ENCODE measurements around the gene KHDRBS1. TPM values are rescaled to one million over a fixed set of nuclear protein-coding genes. Genes with fewer than 3 reads are reported as not detected.

KHDRBS1 gene
- total and polyA plus RNA-seq, 2 of the 13 experiments (the other 11 are each of a cell fraction or from before 2014, with no cell fraction given): 25.1 to 39.0 TPM

DNA sequence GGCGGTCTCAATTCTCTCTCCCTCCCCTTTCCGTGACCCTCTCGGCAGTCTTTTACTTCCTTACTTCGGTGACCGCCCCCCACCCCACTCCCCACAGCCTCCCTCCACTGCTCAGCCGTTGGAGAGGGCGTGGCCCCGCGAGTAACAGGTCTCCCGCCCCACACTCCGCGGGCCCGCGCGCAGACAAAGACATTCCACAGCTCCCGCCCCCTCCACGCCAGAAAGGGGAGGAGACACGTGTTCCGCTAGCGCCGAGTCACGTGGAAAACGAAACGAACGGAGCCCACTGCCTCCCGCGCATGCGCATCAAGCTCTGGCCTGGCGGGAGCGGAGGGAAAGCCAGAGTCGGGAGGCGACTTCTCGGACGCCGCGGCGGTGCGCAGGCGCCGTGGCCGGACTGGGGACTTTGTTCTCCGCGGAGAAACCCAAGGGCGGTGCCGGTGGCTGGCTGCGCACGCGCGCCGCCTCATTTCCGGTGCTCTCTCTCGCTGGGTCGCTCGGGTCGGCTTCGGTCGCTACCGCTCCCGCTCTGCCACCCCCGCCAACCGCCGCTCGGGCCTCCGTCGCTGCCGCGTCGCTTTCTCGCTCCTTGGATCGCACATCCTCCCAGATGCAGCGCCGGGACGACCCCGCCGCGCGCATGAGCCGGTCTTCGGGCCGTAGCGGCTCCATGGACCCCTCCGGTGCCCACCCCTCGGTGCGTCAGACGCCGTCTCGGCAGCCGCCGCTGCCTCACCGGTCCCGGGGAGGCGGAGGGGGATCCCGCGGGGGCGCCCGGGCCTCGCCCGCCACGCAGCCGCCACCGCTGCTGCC, at the start of gene KHDRBS1 (continued):
- TF ChIP-seq, protein P1, sequence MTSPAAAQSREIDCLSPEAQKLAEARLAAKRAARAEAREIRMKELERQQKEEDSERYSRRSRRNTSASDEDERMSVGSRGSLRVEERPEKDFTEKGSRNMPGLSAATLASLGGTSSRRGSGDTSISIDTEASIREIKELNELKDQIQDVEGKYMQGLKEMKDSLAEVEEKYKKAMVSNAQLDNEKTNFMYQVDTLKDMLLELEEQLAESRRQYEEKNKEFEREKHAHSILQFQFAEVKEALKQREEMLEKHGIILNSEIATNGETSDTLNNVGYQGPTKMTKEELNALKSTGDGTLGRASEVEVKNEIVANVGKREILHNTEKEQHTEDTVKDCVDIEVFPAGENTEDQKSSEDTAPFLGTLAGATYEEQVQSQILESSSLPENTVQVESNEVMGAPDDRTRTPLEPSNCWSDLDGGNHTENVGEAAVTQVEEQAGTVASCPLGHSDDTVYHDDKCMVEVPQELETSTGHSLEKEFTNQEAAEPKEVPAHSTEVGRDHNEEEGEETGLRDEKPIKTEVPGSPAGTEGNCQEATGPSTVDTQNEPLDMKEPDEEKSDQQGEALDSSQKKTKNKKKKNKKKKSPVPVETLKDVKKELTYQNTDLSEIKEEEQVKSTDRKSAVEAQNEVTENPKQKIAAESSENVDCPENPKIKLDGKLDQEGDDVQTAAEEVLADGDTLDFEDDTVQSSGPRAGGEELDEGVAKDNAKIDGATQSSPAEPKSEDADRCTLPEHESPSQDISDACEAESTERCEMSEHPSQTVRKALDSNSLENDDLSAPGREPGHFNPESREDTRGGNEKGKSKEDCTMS (CRISPR knock-in tag; conservative IDR thresholded peaks at IDR 0.05): no peak
- no peak for TF ChIP-seq ZNF768 (CRISPR knock-in tag; IDR thresholded peaks at IDR 0.05)
- TF ChIP-seq ZNF446 (CRISPR knock-in tag; IDR thresholded peaks at IDR 0.05): no peak
- TF ChIP-seq RARG (CRISPR knock-in tag; IDR thresholded peaks at IDR 0.05; ENCODE audit: low read depth): no peak
- TF ChIP-seq, protein P2, sequence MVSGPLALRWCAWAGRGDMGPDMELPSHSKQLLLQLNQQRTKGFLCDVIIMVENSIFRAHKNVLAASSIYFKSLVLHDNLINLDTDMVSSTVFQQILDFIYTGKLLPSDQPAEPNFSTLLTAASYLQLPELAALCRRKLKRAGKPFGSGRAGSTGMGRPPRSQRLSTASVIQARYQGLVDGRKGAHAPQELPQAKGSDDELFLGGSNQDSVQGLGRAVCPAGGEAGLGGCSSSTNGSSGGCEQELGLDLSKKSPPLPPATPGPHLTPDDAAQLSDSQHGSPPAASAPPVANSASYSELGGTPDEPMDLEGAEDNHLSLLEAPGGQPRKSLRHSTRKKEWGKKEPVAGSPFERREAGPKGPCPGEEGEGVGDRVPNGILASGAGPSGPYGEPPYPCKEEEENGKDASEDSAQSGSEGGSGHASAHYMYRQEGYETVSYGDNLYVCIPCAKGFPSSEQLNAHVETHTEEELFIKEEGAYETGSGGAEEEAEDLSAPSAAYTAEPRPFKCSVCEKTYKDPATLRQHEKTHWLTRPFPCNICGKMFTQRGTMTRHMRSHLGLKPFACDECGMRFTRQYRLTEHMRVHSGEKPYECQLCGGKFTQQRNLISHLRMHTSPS (CRISPR knock-in tag; IDR thresholded peaks at IDR 0.05; ENCODE audit: low read depth): no peak; the same call in 1 of the 2 replicates
- TF ChIP-seq KAT8 (CRISPR knock-in tag; IDR thresholded peaks at IDR 0.05): no peak
- peak; percentile 87 for TF ChIP-seq ZNF607 (CRISPR knock-in tag; IDR thresholded peaks at IDR 0.05; ENCODE audit: borderline replicate concordance)
- TF ChIP-seq, protein P3, sequence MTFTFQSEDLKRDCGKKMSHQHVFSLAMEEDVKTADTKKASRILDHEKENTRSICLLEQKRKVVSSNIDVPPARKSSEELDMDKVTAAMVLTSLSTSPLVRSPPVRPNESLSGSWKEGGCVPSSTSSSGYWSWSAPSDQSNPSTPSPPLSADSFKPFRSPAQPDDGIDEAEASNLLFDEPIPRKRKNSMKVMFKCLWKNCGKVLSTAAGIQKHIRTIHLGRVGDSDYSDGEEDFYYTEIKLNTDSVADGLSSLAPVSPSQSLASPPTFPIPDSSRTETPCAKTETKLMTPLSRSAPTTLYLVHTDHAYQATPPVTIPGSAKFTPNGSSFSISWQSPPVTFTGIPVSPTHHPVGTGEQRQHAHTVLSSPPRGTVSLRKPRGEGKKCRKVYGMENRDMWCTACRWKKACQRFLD (CRISPR knock-in tag; IDR thresholded peaks at IDR 0.05; ENCODE audit: borderline replicate concordance): 0 out of 2 replicates have a peak, but pooled peaks have one; percentile 69
- no peak for TF ChIP-seq CHCHD3 (CRISPR knock-in tag; IDR thresholded peaks at IDR 0.05)
- TF ChIP-seq ZNF138 (CRISPR knock-in tag; IDR thresholded peaks at IDR 0.05; ENCODE audit: low read depth): peak; percentile 81; the same call in 1 of the 2 replicates
- TF ChIP-seq ZNF816 (CRISPR knock-in tag; IDR thresholded peaks at IDR 0.05; ENCODE audit: borderline replicate concordance): no peak
- no peak; the same call in 1 of the 2 replicates for TF ChIP-seq CBX5 (CRISPR knock-in tag; IDR thresholded peaks at IDR 0.05; ENCODE audit: borderline replicate concordance)
- TF ChIP-seq, protein P4, sequence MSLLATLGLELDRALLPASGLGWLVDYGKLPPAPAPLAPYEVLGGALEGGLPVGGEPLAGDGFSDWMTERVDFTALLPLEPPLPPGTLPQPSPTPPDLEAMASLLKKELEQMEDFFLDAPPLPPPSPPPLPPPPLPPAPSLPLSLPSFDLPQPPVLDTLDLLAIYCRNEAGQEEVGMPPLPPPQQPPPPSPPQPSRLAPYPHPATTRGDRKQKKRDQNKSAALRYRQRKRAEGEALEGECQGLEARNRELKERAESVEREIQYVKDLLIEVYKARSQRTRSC (CRISPR knock-in tag; IDR thresholded peaks at IDR 0.05; ENCODE audit: low read depth): no peak
- TF ChIP-seq ZNF598 (CRISPR knock-in tag; IDR thresholded peaks at IDR 0.05; ENCODE audit: borderline replicate concordance): 0 out of 2 replicates have a peak, but pooled peaks have one; percentile 26
- no peak for TF ChIP-seq AGO1 (IDR thresholded peaks at IDR 0.05; ENCODE audit: low read depth, low read length, poor library complexity, severe bottlenecking)
- peak; percentile 77; the same call in 1 of the 2 replicates for TF ChIP-seq ZNF546 (CRISPR knock-in tag; conservative IDR thresholded peaks at IDR 0.05)
- TF ChIP-seq, protein P5, sequence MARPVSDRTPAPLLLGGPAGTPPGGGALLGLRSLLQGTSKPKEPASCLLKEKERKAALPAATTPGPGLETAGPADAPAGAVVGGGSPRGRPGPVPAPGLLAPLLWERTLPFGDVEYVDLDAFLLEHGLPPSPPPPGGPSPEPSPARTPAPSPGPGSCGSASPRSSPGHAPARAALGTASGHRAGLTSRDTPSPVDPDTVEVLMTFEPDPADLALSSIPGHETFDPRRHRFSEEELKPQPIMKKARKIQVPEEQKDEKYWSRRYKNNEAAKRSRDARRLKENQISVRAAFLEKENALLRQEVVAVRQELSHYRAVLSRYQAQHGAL (CRISPR knock-in tag; IDR thresholded peaks at IDR 0.05; ENCODE audit: not compliant biosample characterization): no peak
- TF ChIP-seq RCOR2 (CRISPR knock-in tag; IDR thresholded peaks at IDR 0.05): no peak
- no peak for TF ChIP-seq FOXA1 (IDR thresholded peaks at IDR 0.05)
- peak; percentile 1; the same call in 1 of the 2 replicates for TF ChIP-seq FOXA1 (CRISPR knock-in tag; IDR thresholded peaks at IDR 0.05)
- no peak; the same call in 1 of the 2 replicates for TF ChIP-seq ZNF143 (CRISPR knock-in tag; IDR thresholded peaks at IDR 0.05)
